Activated CD4-positive, alpha-beta T cell treated with anti-CD3 and anti-CD28 coated beads, Interleukin-2, amount 50 U/mL, for 4 hours (primary cell): Measurements from ENCODE around the gene AKAP10.
"Not testable (repeated sequence)": the region's sequence is repeated elsewhere in the genome, so short reads cannot be mapped to it uniquely, and the experiment has no call there.

ENCODE experiments used
- DNase-seq, 2 experiments: peaks; one replicate each; pipeline ENCODE4 v3.0.0-alpha.2; 2020

Gene AKAP10, protein sequence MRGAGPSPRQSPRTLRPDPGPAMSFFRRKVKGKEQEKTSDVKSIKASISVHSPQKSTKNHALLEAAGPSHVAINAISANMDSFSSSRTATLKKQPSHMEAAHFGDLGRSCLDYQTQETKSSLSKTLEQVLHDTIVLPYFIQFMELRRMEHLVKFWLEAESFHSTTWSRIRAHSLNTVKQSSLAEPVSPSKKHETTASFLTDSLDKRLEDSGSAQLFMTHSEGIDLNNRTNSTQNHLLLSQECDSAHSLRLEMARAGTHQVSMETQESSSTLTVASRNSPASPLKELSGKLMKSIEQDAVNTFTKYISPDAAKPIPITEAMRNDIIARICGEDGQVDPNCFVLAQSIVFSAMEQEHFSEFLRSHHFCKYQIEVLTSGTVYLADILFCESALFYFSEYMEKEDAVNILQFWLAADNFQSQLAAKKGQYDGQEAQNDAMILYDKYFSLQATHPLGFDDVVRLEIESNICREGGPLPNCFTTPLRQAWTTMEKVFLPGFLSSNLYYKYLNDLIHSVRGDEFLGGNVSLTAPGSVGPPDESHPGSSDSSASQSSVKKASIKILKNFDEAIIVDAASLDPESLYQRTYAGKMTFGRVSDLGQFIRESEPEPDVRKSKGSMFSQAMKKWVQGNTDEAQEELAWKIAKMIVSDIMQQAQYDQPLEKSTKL

DNA sequence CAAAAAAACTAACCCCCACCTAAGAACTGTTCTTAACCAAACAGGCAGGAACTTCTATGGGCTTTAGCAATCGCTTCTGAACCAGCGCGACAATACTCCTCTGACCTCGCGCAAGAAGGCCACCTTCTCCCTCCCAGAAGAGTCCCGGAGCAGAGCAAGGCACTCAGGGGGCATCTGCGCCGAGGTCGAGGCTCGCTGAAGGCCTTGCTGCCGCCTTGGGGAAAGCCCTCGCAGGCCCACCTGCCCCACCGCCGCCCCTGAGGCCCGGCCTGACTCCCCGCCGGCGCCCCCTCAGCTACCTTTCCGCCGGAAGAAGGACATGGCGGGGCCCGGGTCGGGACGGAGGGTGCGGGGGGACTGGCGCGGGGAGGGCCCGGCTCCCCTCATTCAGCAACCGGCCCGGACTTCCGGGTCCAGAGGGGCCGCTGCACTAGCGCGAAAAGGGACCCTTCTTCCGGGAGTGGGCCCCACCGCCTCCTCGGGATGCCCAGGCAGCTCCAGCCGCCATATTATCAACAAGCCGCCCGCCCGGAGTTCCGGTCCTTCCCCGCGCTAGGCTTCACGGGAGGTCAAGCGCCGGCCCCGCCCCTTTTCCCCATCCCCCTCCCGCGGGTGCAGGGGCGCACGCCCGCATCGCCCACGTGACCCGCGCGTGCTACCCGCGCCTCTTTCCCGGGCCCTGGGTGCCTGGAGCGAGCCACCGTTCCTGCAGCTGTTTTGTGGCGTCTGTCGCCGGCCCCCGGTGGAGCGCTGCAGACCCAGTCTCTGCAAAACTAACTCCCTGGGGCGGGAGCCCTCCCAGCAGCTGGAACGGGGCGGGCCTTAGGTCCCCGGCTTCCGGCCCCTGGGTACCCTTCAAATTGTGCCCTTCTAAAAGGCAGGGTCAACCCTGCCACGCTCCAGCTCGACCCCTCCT is at the start of gene AKAP10:
Gene AKAP10, minus strand, starts transcription at position 536 of the 916 bp plus-strand sequence. Its CDS starts 149 bp downstream, at position 387.
- peak; percentile 90 to 92 for DNase-seq

DNA sequence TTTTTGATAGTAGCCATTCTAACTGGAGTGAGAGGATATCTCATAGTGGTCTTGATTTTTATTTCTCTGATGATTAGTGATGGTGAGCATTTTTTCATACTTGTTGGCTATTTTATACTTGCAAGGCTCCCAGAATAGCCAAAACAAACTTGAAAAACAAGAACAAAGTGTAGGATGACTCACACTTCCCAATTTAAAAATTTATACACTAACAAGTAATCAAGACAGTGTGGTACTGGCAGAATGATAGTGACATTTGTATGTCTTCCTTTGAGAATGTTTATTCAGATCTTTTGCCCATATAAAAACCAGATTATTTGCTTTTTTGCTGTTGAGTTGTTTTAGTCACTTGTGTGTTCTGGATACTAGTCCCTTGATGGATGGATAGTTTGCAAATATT is 49.3 kb upstream of the AKAP10 start:
- DNase-seq: no peak

DNA sequence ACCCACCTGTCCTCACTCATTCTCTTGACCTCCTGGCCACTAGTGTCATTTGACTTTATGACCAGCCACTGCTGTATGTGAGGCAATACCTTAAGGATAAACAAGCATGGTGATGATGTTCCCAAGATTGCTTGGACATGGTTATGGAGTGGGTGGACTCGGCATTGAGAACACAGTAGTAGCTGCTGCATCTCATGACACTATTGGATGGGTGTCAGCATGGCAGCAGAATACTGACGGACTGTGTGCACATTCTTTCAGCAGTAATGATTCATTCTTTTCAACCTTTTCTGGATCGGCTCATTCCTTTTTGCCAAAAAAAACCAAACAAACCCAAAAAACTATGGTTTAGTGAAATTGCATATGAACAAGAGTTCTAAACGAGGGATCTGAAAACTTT is 45.1 kb upstream of the AKAP10 start:
- no peak for DNase-seq

DNA sequence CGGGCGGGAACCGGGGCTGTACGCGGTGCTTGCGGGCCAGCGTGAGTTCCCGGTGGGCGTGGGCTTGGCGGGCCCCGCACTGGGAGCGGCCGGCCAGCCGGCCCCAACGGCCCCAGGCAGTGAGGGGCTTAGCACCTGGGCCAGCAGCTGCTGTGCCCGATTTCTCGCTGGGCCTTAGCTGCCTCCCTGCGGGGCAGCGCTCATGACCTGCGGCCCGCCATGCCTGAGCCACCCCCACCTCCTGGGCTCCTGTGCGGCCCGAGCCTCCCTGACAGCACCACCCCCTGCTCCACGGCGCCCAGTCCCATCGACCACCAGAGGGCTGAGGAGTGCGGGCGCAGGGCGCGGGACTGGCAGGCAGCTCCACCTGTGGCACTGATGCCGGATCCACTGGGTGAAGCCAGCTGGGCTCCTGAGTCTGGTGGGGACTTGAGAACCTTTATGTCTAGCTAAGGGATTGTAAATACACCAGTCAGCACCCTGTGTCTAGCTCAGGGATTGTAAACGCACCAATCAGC is 38.9 kb upstream of the AKAP10 start:
- not testable (repeated sequence) for DNase-seq

DNA sequence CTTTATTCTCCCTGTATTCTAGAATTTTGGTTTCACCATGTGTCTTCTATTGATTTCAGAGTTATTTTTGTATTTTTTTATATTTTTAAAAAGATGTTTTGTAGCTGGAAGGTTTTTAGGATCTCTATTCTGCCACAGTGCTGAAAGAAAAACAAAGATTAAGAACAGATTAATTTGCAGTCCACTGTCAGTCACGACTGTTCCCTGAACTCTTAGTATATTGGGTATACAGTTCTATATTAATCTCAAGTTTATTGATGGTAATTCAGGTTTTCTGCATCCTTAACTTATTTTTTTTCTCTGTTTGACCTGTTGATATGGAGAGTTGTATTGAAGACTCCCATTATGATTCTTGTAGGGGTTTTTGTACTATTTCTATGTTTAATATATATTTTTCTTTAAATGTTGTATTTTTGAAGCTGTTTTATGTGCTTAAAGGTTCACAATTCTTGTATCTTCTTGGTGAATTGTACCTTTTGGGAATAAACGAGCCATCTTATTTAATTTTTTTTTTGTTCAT is 34.4 kb upstream of the AKAP10 start:
- no peak for DNase-seq

DNA sequence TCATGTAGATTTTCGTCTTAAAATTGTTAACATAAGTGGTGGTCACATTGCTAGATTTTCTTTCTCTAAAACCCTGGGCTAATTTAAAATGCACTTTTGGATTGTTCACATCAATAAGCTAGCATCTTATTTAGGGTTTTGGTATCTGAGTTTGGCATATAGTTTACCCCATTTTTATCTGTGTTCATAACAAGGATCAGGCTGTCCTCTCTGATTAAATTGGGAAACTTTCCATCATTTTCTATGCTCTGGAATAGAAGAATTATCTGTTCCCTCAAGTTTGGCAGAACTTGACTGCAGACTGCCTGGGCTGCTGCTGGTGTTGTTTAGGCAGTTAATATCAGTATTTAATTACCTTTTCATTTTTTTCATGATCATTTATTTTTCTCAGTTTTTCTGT is 33.3 kb upstream of the AKAP10 start:
- no peak for DNase-seq

DNA sequence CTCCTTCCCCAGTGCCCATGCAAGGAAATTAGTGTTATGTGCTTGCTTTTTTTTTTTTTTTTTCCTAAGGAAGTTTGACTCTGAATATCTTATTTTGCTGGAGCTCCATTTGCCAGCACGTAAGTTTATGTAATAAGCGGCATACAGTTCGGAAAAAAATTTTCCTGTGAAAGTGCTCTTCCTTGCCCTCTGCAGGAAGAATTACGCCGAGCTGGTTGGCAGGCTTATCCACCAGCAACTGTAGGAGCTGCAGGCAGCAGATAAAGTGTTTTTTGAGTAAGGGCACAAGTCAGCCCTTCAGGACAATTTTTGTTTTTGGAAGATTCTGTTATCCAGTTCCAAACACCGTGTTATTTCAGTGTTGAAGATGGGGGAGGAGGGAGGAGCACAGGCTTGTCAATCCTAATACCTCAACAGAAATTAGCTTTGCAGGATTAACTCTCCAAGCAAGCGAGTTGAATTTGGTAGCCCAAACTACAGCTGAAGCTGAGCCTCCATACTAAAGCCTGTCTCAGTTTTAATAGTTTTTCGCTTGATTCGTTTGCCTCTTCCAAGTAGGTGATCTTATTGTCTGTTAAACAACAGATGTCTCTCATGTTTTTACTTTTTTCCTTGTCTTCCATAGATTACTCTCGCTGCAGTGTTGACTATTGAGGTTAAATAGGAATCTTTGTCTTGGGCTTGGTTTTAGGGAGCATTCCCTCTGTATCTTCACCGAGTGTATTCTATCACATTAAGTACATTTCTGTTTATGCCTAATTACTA is 32.7 kb upstream of the AKAP10 start:
- no peak for DNase-seq

DNA sequence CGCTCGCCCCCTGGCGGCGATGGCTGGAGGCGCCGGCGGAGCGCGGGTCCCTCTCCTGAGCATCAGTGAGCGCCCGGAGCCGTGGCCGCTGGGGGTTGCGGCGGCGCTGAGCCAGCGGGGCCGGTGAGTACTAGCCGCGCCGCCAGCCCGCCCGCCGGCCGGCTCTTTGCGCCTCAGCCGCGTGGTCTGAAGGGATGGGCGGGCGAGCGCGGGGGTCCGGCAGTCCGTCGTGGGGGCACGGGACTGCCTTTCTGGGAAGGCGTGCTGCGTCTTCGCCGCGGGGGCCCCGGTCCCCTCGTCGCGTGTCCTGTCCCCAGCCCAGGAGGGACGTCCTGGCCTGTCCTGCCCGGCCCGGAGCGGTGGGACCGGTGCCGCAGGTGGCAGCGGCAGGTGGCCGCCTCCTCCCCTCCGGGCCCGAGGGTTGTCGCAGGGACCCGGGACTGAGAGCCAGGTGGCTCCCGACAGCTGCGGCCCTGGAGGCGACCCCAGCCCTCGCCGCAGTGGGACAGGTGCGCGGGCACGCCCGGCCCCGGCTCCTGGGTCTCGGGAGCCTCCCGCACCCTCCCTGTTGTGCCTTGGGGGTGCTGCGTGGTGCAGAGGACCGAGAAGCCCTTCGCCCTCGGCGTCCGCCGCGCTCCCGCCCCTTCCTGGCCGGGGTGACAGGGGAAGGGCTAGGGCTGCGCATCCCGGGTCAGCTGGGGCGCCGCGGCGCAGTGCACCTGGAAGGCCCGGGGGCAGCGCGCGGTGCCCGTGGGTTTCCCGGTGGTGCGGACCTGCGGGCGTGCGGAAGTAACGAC is 31.9 kb upstream of the AKAP10 start, which contains the start of gene SPECC1:
Gene SPECC1, plus strand, starts transcription at position 58 of the 797 bp plus-strand sequence. CDS start 87,293 bp downstream, outside the sequence.
- DNase-seq: peak; percentile 77 to 78

DNA sequence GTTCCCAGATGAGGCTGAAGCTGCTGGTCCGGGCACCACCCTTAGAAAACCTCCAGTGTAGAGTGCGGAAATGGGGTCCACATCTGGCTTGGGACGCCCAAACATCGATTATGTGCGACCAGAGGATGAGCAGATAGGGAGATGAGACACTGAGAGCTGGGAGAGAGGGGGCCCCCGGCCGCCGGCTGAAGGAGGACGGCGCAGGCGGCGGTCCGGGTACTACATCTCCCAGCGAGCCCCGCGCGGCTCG is 31.3 kb upstream of the AKAP10 start:
- no peak for DNase-seq

DNA sequence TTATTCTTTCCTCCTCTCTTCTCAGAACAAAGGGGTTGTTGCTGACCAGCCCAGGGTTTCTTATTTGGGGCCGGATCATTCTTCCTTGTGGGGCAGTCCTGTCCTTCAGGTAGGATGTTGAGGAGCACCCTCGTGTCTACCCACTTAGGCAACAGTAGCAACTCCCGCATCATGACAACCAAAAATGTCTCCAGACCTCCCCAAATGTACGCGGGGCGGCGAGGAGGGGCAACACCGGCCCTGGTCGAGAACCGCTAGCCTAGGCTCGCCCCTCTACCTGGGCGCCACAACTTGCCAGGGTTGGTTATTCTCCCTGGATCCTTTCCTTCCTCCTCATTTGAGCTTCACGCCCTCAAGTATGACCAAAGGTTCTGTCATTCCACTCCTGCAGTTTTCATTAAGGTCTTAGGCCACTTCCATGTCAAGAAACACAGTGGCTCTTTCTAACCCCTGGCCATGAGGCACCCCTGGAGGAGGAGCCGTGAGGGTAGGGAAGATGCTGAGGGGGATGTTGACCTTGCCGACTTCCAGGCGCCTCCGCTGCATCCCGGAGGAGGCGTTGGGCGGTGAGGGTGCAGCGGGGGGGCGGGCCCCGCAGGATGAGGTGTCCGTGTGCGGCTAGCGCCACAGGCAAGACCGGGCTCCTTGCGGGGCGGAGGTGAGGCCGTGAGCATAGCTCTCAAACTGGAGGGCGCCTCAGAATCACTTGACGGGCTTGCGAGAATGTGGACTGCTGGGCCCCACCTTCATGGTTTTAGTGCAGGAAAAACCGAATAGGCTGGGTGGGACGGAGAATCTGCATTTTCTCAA is 30.8 kb upstream of the AKAP10 start:
- no peak for DNase-seq

DNA sequence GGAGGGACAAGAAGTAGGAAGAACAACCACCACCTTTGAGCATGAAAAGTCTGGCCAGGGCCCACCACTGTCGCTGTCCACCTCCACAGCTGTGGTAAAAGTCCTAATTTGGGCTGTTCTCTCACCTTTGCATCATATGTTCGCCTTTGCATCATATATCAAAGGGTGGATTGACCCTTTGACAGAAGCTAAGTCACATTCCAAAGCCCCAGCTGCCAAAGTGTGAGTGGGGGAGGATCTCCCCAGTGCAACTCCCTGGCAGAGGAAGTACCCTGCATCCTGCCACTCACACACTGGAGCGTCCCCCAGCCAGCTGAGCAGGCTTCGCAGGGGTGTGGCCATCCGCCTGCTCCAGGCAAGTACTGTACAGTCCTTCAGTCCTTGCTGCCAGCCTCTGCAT is 18.9 kb upstream of the AKAP10 start:
- no peak for DNase-seq

DNA sequence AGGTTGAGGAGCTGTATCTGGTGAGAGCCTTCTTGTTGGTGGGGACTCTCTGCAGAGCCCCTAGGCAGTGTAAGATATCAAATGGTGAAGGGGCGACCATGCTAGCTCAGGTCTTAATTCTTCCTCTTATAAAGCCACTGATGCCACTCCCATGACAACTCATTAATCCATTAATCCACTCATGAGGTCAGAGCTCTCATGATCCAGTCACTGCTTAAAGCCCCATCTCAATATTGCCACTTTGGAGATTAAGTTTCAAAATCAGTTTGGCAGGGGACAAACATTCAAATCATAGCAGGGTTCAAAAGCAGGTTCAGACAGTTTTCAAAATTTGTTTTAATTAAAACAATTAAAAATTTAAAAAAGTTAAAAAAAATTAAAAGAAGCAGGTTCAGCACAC is 18.5 kb upstream of the AKAP10 start:
- DNase-seq: no peak

DNA sequence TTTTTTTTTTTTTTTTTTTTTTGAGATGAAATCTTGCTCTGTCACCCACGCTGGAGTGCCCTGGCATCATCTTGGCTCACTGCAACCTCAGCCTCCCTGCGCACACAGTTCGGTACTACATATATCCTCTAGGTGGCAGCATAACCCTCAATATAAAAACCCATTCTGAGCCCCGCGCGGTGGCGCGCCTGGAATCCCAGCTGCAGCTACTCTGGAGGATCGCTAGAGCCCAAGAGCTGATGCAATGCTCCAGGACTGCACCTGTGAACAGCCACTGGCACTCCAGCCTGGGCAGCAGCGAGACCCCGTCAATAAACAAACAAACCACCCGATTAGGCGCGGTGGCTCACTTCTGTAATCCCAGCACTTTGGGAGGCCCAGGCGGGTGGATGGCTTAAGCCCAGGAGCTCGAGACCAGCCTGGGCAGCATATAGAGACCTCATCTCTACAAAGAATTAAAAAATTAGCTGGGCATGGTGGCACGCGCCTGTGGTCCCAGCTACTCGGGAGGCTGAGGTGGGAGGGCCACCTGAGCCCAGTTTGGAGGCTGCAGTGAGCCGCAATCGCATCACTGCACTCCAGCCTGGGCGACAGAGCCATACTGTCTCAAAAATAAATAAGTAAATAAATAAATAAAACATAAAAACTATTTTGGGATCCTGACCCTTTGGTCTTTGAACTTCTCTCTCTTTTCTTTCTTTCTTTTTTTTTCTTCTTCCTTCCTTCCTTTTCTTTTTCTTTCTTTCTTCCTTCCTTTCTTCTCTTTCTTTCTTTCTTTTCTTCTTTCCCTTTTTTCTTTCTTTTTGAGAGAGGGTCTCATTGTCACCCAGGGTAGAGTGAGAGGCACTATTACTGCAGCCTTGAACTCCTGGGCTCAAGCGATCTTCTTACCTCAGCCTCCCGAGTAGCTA is 15.4 kb upstream of the AKAP10 start:
- DNase-seq: peak; percentile 66 to 68

DNA sequence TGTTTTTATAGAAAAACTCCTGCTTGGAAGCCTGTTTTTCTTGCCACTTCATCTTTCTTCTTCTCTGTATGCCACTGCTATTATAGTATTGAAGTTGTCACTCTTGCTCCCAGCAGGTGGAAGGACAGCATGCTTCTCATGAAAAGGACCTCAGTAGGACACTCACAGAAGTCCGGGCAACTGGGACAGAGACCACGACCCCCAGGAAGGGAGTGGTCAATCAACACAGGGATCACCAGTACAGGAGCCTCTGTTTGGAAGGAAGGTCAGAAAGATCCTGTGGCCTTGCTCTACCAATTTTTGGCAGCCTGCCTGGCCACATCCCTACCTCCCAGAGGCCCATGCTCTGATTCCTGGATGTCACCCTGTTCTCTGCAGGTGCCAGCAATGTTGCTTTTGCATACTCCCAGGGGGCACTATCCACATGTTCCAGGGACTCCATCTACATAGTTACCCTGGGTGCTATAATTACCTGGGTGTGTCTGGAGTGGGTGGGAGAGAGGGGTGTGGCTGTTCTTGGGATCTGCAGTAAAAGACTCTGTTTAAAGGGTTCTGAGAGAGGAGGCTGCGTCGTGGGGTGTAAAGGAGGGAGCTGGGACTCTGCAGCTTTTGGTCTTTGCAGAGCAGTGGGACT is 13.7 kb upstream of the AKAP10 start:
- DNase-seq: no peak

DNA sequence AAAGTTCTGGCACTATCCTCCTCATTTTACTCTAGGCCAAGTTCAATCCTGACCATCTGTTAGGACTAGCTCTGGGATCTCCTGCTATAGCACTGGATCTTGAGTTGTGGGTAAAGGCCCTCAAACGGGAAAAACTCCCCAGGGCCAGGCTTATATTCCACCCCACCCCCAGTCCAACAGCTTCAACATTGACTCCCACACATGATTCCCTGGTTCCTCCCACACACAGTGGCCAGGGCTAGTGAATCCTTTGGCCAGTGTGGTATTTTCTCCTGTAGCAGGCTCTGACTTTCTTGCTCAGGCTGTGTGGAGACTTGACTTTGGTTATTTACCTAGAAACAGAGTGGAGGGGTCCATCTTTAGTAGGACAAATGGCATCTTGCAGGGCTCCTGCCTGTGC is 10.3 kb upstream of the AKAP10 start:
- DNase-seq: no peak

DNA sequence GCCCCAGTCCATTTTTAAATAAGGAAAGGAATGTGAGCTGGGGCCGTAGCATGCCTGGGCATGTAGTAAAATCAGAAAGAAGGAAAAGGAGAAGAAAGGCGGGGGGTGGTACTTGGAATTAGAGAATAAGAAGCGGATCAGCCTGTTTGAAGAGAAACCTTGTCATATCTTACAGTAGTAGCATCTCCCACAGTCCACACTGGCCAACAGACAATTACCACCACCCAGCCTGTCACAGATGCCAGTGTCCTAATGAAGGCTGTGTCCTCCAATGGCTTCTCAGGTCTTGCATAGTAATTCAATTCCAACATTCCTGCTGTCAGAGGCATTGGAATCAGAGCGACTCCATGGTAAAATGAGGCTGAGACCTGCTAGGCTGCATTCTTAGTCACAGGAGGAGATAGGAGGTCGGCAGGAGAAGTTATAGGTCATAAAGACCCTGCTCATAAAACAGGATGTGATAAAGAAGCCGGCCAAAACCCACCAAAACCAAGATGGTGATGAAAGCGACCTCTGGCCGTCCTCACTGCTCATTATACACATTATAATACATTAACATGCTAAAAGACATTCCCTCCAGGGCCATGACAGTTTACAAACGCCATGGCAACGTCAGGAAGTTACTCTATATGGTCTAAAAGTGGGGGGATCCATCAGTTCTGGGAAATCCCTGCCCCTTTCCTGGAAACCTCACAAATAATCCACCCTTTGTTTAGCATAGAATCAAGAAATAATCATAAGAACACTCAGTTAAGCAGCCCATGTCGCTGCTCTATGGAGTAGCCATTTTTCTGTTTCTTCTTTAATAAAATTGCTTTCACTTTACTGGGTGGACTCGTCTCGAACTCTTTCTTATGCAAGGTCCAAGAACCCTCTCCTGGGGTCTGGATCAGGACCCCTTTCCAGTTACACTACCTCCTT is 9.6 kb upstream of the AKAP10 start:
- no peak for DNase-seq

DNA sequence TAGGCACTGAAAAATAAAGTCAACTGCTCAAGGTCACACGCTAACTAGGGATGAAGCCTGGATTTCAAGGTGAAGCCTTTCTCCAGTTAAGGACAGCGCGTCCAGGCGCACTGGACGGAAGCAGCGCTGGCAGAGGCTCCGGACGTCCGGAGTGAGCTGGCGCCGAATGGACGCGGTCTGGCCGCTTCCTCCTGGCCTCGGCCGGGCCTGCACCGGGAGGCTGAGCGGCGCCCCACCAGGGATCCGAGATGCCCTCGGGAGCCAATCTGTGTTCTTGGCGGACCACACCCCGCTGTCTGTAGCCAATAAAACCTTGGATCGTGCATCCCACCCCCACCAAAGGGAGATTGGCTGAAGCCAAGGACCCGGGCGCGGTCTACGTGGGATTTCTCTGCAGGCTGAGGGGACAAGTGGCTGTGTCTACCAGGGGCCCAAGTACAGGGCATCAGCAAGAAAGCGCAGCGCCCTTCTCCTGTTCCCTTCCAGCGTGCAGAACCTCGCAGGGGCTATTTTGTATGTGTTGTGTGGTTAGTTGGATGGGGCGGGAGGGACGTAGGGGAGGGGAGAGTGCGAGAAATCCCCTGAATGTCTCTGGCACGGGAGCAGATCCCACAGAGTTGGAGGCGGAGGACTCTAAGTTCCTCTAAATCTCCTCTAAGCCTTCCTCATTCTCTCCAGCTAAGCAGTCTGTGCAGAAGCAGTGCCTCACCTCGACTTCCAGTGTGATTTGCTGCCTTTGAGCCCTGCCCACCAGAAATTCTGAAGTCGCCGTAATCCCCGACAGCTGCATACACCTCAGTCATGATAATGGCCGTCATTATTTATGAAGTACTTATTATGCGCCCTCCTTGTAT is 2.5 kb upstream of the AKAP10 start:
- DNase-seq: no peak
